GM21423 (cell line): Measurements from ENCODE around the gene SNTA1.
"Not testable (repeated sequence)": the region's sequence is repeated elsewhere in the genome, so short reads cannot be mapped to it uniquely, and the experiment has no call there.

ENCODE experiments used
- ATAC-seq: cut with Tn5 transposase; IDR thresholded peaks from one replicate; pipeline ENCODE4 v1.9.1; 2021; ENCODE audit warnings: mild to moderate bottlenecking, moderate library complexity; ENCODE audit not compliant: unreplicated experiment

SNTA1 gene

GRCh38 chr20:33400812-33401183, 42.8 kb downstream of the SNTA1 start:
- peak; percentile 19 for ATAC-seq

GRCh38 chr20:33399924-33400323, 43.6 kb downstream of the SNTA1 start:
- no peak for ATAC-seq

- ATAC-seq, result no peak
Observed at GRCh38 chr20:33394718-33395117, 48.8 kb downstream of the SNTA1 start.

GRCh38 chr20:33393609-33394008, 50.0 kb downstream of the SNTA1 start:
- no peak for ATAC-seq

DNA sequence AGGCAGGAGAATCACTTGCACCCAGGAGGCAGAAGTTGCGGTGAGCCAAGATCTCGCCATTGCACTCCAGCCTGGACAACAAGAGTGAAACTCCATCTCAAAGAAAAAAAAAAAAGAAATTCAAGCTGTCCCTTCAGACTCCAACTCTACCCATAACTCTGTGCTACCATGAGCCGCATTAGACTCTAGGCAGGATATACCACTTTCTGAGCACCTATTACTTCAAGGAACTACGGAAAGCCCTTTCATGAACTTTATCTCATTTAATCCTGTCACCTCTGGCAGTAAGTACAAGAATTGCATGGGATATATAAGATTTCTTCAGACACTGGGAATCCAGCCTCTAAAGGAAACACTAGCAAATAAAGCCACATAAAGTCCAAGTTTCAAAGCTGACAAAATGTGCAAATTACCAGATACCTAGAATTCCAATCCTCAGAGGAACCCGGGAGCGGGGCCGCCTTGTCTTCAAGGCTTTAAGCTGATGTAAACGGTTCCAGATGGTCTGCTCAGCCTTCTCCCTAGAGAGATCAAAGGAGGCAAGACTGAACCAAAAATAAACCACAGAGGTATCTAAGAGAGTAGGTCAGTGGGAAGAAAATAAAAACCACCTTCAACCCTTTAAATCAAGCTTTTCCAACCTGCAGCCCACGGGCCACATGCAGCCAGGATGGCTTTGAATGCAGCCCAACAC, 51.7 kb downstream of the SNTA1 start:
- no peak for ATAC-seq

DNA sequence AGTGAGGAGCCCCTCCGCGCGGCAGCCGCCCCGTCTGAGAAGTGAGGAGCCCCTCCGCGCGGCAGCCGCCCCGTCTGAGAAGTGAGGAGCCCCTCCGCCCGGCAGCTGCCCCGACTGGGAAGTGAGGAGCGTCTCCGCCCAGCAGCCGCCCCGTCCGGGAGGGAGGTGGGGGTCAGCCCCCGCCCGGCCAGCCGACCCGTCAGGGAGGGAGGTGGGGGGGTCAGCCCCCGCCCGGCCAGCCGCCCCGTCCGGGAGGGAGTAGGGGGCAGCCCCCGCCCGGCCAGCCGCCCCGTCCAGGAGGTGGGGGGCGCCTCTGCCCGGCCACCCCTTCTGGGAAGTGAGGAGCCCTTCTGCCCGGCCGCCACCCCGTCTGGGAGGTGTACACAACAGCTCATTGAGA, 54.2 kb downstream of the SNTA1 start:
- not testable (repeated sequence) for ATAC-seq

GRCh38 chr20:33388268-33388667, 55.3 kb downstream of the SNTA1 start:
- no peak for ATAC-seq

DNA sequence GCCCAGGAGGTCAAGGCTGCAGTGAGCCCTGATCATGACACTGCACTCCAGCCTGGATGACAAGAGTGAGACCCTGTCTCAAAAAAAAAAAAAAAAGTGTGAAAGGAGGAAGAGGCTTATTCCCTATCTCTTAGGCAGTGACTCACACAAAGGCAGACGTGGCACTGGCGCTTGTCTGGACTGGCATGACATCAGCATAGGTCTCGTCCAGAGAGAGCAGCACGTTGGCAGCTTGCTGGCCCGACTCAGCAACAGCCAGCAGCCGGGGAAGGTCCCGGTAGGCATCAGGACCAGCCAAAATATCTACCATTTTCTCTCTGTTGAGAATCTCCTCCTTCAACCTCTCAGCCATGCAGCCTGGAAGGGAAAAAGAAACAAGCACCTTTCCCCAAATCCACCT, 56.4 kb downstream of the SNTA1 start:
- ATAC-seq, result no peak

- no peak for ATAC-seq
Observed at GRCh38 chr20:33386673-33387072, 56.9 kb downstream of the SNTA1 start.

DNA sequence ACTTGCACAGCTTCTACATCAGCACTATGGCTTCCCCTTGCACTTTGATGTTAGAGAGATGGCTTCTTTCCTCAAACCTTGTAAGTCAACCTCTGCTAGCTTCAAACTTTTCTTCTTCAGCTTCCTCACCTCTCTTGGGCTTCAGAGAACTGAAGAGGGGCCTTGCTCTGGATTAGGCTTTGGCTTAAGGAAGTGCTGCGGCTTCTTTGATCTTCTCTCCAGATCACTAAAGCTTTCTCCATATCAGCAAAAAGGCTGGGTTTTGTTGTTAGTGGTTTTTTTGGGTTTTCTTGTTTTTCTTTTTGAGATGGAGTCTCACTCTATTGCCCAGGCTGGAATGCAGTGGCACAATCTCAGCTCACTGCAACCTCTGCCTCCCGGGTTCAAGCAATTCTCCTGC, 66.2 kb downstream of the SNTA1 start:
- ATAC-seq, result no peak

GRCh38 chr20:33373735-33374605, 69.6 kb downstream of the SNTA1 start:
- no peak for ATAC-seq

- ATAC-seq, result no peak
Observed at GRCh38 chr20:33372993-33373441, 70.5 kb downstream of the SNTA1 start.

- no peak for ATAC-seq
Observed at GRCh38 chr20:33370291-33370690, 73.3 kb downstream of the SNTA1 start.

- ATAC-seq, result no peak
Observed at GRCh38 chr20:33362898-33363297, 80.7 kb downstream of the SNTA1 start.

DNA sequence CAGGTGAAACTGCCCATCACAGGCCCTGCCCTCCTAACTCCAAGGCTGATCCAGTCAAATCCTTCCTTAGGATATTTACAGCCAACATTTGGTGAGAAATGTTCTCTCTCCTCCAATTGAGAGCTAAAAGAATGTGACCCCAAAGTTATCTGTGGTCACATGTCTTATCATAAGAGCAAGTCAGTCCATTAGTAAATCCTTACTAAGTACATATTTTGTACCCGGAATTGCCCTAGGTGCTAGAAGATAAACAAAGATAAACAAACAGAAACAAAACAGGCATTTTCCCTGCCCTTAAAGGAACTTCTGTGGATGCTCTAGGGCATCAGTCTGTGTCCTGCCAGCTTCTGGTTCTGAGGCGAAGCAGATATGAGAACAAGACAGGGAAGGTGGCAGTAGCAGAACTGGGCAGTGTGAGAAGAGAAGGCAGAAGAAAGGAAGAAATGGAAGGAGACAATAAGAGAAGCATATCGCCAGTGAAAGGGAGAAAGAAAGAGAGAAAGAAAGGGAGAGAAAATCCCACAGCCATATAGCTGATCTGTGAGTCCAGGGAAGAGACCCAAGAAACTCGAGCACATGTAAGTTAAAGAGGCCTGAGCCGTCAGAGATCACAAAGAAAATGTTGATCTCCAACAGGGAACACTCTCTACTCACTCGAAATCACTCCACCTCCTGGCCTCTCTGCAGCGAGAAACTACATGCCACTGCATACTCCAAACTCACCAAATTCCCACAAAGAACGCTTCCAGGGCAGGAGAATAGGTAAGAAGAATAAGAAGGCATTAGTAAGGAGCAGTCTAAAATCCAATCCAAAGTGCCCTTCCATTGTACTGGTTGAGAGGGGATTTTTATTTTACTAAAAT, 83.9 kb downstream of the SNTA1 start:
- ATAC-seq, result no peak
